Mucosa of gallbladder (tissue), 1 donor: Measurements from ENCODE around the gene NRP1. TPM values are rescaled to one million over a fixed set of nuclear protein-coding genes. Genes with fewer than 3 reads are reported as not detected.
"Not testable (repeated sequence)": the region's sequence is repeated elsewhere in the genome, so short reads cannot be mapped to it uniquely, and the experiment has no call there.

ENCODE experiments used
- DNase-seq: peaks from one replicate; pipeline ENCODE4 v3.0.0-alpha.2; 2020; ENCODE audit warnings: low spot score
- total RNA-seq: library from RNA; stranded (reverse); gene quantifications from one replicate; pipeline ENCODE4 v1.2.1, GENCODE V29; 2021
- donor health status: DM: no; HTN: no; CAD: no.

NRP1 gene
- total RNA-seq: 76.2 TPM

GRCh38 chr10:33334153-33334804 lies at the start of gene NRP1:
Gene NRP1, minus strand, starts transcription at chr10:33334667. Its CDS starts 285 bp downstream, at chr10:33334382.
- DNase-seq: peak; percentile 32

GRCh38 chr10:33384201-33384600 lies 49.7 kb upstream of the NRP1 start:
- not testable (repeated sequence) for DNase-seq

- DNase-seq: no peak
Observed at GRCh38 chr10:33382921-33383713, 48.6 kb upstream of the NRP1 start.

- peak; percentile 20 for DNase-seq
Observed at GRCh38 chr10:33382216-33382600, 47.7 kb upstream of the NRP1 start.

- DNase-seq: no peak
Observed at GRCh38 chr10:33381451-33382215, 47.2 kb upstream of the NRP1 start.

- DNase-seq: no peak
Observed at GRCh38 chr10:33377658-33378025, 43.2 kb upstream of the NRP1 start.

- DNase-seq: no peak
Observed at GRCh38 chr10:33376976-33377657, 42.6 kb upstream of the NRP1 start.

- no peak for DNase-seq
Observed at GRCh38 chr10:33376476-33376875, 42.0 kb upstream of the NRP1 start.

- no peak for DNase-seq
Observed at GRCh38 chr10:33373263-33373662, 38.8 kb upstream of the NRP1 start.

GRCh38 chr10:33371234-33371633 lies 36.8 kb upstream of the NRP1 start:
- DNase-seq: no peak

GRCh38 chr10:33370434-33370930 lies 36.0 kb upstream of the NRP1 start:
- DNase-seq: no peak

- no peak for DNase-seq
Observed at GRCh38 chr10:33368086-33368485, 33.6 kb upstream of the NRP1 start.

- DNase-seq: no peak
Observed at GRCh38 chr10:33365871-33366411, 31.5 kb upstream of the NRP1 start.

- no peak for DNase-seq
Observed at GRCh38 chr10:33365301-33365700, 30.8 kb upstream of the NRP1 start.

GRCh38 chr10:33363106-33363505 lies 28.6 kb upstream of the NRP1 start:
- no peak for DNase-seq

- no peak for DNase-seq
Observed at GRCh38 chr10:33358016-33358415, 23.5 kb upstream of the NRP1 start.

- DNase-seq: no peak
Observed at GRCh38 chr10:33355274-33355673, 20.8 kb upstream of the NRP1 start.

- no peak for DNase-seq
Observed at GRCh38 chr10:33353853-33354252, 19.4 kb upstream of the NRP1 start.

GRCh38 chr10:33353334-33353733 lies 18.9 kb upstream of the NRP1 start:
- DNase-seq: no peak

GRCh38 chr10:33352615-33353014 lies 18.1 kb upstream of the NRP1 start:
- no peak for DNase-seq

GRCh38 chr10:33352175-33352574 lies 17.7 kb upstream of the NRP1 start:
- DNase-seq: no peak

- DNase-seq: no peak
Observed at GRCh38 chr10:33350041-33350440, 15.6 kb upstream of the NRP1 start.
